Chondrocyte (in vitro differentiated cells): Measurements from ENCODE around the gene CMTM8. TPM values are rescaled to one million over a fixed set of nuclear protein-coding genes. Genes with fewer than 3 reads are reported as not detected.

Experiments used
- DNase-seq: peaks from one replicate; pipeline ENCODE4 v3.0.0; 2021; ENCODE audit warnings: mixed read lengths, low spot score
- H3K27ac Mint-ChIP-seq: one replicate; pipeline ENCODE4 v1.8.0; 2021; ENCODE audit warnings: mild to moderate bottlenecking, moderate library complexity, mixed read lengths; ENCODE audit not compliant: unreplicated experiment
- H3K27me3 Mint-ChIP-seq: 2 replicates; pipeline ENCODE4 v1.8.0; 2021; ENCODE audit warnings: low read depth, mixed read lengths
- H3K36me3 Mint-ChIP-seq: 2 replicates; pipeline ENCODE4 v1.8.0; 2021; ENCODE audit warnings: low read depth, mixed read lengths
- H3K4me1 Mint-ChIP-seq: 2 replicates; pipeline ENCODE4 v1.8.0; 2021; ENCODE audit warnings: low read depth, mild to moderate bottlenecking, mixed read lengths
- H3K4me3 Mint-ChIP-seq: one replicate; pipeline ENCODE4 v1.8.0; 2021; ENCODE audit warnings: mild to moderate bottlenecking, moderate library complexity, mixed read lengths; ENCODE audit not compliant: unreplicated experiment
- H3K9me3 Mint-ChIP-seq: 2 replicates; pipeline ENCODE4 v1.8.0; 2021; ENCODE audit warnings: low read depth, mixed read lengths
- CTCF ChIP-seq: fragments of 200-600 bp; sonication (generic); IDR thresholded peaks from 2 replicates; pipeline ENCODE4 v1.5.0; 2021; ENCODE audit warnings: antibody characterized with exemption, mild to moderate bottlenecking, moderate library complexity
- total RNA-seq: library from RNA; stranded (reverse); gene quantifications from 3 replicates; pipeline ENCODE4 v1.2.1, GENCODE V29; 2021

The CMTM8 gene
- total RNA-seq, 1 donor from 2014 or later = 2.5 TPM

- Mint-ChIP-seq H3K4me3 (no peak overlapping the region), H3K27me3 (no peaks in the 10 kb centered on the region), H3K27ac (no peak overlapping the region), H3K9me3 (peaks cover 3% of the 10 kb centered on the region), H3K36me3 (peaks cover 1% of the 10 kb centered on the region), H3K4me1 (no peaks in the 10 kb centered on the region)
- no peak for TF ChIP-seq CTCF
- no peak for DNase-seq
Measured at GRCh38 chr3:32305361-32305876, 66.9 kb downstream of the CMTM8 start.

- DNase-seq = no peak
- Mint-ChIP-seq H3K9me3 (peaks cover 3% of the 10 kb centered on the region), H3K4me1 (no peaks in the 10 kb centered on the region), H3K27me3 (no peaks in the 10 kb centered on the region), H3K27ac (no peak overlapping the region), H3K36me3 (peaks cover 1% of the 10 kb centered on the region), H3K4me3 (no peak overlapping the region)
- no peak for TF ChIP-seq CTCF
Measured at GRCh38 chr3:32306072-32306471, 67.6 kb downstream of the CMTM8 start.

DNA sequence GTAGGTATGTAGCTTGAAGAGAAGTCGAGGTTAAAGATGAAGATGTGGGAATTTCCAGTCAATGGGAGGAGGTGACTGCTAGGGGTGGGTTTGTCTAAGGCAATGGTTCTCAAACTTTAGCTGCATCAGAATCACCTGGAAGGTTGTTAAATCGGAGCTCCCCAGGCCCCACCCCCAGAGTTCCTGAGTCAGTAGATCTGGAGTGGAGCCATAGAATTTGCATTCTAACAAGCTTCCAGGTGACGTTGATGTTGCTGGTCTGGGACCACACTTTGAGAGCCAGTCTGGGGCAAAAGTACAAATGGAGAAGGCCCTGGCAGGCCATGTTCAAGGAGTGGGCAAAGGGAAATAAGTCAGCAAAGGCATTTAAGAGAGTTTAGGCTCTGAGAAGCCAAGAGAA lies 69.1 kb downstream of the CMTM8 start:
- DNase-seq = no peak
- TF ChIP-seq CTCF = no peak
- Mint-ChIP-seq H3K9me3 (peaks cover 3% of the 10 kb centered on the region), H3K4me1 (no peaks in the 10 kb centered on the region), H3K36me3 (peaks cover 1% of the 10 kb centered on the region), H3K27ac (no peak overlapping the region), H3K4me3 (no peak overlapping the region), H3K27me3 (no peaks in the 10 kb centered on the region)

GRCh38 chr3:32308378-32308777 lies 69.9 kb downstream of the CMTM8 start:
- DNase-seq = no peak
- Mint-ChIP-seq H3K36me3 (peaks cover 1% of the 10 kb centered on the region), H3K4me3 (no peak overlapping the region), H3K4me1 (no peaks in the 10 kb centered on the region), H3K9me3 (peaks cover 3% of the 10 kb centered on the region), H3K27me3 (no peaks in the 10 kb centered on the region), H3K27ac (no peak overlapping the region)
- no peak for TF ChIP-seq CTCF

DNA sequence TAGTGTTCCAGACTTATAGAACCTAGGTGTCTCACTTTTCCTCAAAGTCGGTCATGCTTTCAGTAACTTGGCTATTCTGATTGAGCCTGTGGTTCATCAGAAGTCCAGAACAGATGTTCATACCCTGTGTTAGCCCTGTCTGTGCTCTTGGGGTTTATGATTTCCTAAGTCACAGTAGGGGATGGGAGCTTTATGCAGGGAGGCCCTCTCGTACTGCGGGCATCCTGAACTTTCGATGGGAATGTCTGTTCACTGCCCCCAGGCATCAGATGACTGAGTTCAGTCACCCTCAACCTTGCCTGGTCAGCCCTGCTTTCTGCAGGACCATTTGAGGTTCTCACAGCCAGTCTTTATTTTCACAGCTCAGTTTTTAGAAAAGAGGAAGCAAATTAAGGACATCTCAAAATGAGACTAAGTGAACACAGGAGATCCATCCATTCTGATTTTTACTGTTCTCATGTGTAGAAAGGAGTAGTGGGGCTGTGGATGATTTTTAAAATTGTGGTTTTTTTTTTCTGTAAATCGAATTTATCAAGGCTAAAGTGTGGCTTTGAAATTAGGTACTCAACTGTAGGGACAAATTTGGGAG lies 71.3 kb downstream of the CMTM8 start:
- Mint-ChIP-seq H3K27me3 (no peaks in the 10 kb centered on the region), H3K4me3 (no peak overlapping the region), H3K9me3 (peaks cover 3% of the 10 kb centered on the region), H3K36me3 (peaks cover 1% of the 10 kb centered on the region), H3K4me1 (peaks cover 8% of the 10 kb centered on the region), H3K27ac (no peak overlapping the region)
- DNase-seq = no peak
- TF ChIP-seq CTCF = no peak
